Breast epithelium (tissue), 3 donors: ENCODE measurements around the gene DRICH1.

Source experiments
- CTCF ChIP-seq, 3 donors: fragments of 450-650 bp; IDR thresholded peaks; one replicate each; pipeline ENCODE4 v1.5.1; 2016 to 2017; ENCODE audit warnings: antibody characterized with exemption in 3 of 3, mild to moderate bottlenecking in 3 of 3, moderate library complexity in 3 of 3
- POLR2A ChIP-seq: fragments of 450-650 bp; IDR thresholded peaks from one replicate; pipeline ENCODE4 v1.6.1; 2016; ENCODE audit warnings: antibody characterized with exemption, mild to moderate bottlenecking, moderate library complexity
- POLR2AphosphoS5 ChIP-seq, 3 donors: sonication (generic); formaldehyde crosslinking; IDR thresholded peaks; one replicate each; pipeline ENCODE4 v1.6.1; 2017; ENCODE audit warnings: antibody characterized with exemption in 3 of 3

GRCh38 chr22:23598805-23599518, 33.2 kb downstream of the DRICH1 start:
- no peak for TF ChIP-seq POLR2A
- no peak for TF ChIP-seq POLR2AphosphoS5 (IDR thresholded peaks at IDR 0.05)
- no peak for TF ChIP-seq CTCF (IDR thresholded peaks at IDR 0.05)
